ENCODE data around the gene NAXD.
"Not testable (repeated sequence)": the region's sequence is repeated elsewhere in the genome, so short reads cannot be mapped to it uniquely, and the experiment has no call there.

The NAXD gene

GRCh38 chr13:110597041-110597689, 18.2 kb upstream of the NAXD start:
- no peak for DNase-seq

GRCh38 chr13:110600261-110600819, 15.0 kb upstream of the NAXD start:
- DNase-seq: no peak

GRCh38 chr13:110600980-110601379, 14.4 kb upstream of the NAXD start:
- DNase-seq: no peak

GRCh38 chr13:110605132-110605531, 10.2 kb upstream of the NAXD start:
- DNase-seq: no peak

- DNase-seq: not testable (repeated sequence)
Measured at GRCh38 chr13:110606281-110606680, 9.1 kb upstream of the NAXD start.

- no peak for DNase-seq
Measured at GRCh38 chr13:110607675-110608224, 7.6 kb upstream of the NAXD start.

- DNase-seq: no peak
Measured at GRCh38 chr13:110610955-110611595, 4.3 kb upstream of the NAXD start.

GRCh38 chr13:110615005-110615321, 382 bp upstream of the NAXD start:
- no peak for DNase-seq

- no peak for DNase-seq
Measured at GRCh38 chr13:110616103-110617101, 1.1 kb downstream of the NAXD start.

- DNase-seq: no peak
Measured at GRCh38 chr13:110617321-110618072, 2.2 kb downstream of the NAXD start.

- DNase-seq: no peak
Measured at GRCh38 chr13:110618167-110618566, 2.8 kb downstream of the NAXD start.

GRCh38 chr13:110618780-110619179, 3.4 kb downstream of the NAXD start:
- no peak for DNase-seq

- no peak for DNase-seq
Measured at GRCh38 chr13:110620596-110620995, 5.3 kb downstream of the NAXD start.

- no peak for DNase-seq
Measured at GRCh38 chr13:110624766-110625756, 9.7 kb downstream of the NAXD start.

- DNase-seq: no peak
Measured at GRCh38 chr13:110625771-110626321, 10.5 kb downstream of the NAXD start.

GRCh38 chr13:110626521-110626920, 11.2 kb downstream of the NAXD start:
- DNase-seq: no peak

GRCh38 chr13:110627351-110627750, 12.0 kb downstream of the NAXD start:
- no peak for DNase-seq

- no peak for DNase-seq
Measured at GRCh38 chr13:110627761-110628476, 12.6 kb downstream of the NAXD start.

GRCh38 chr13:110628477-110628793, 13.1 kb downstream of the NAXD start:
- DNase-seq: no peak
